CD4-positive, alpha-beta memory T cell (primary cell): Measurements from ENCODE around the gene ZFPM1. TPM values are rescaled to one million over a fixed set of nuclear protein-coding genes. Genes with fewer than 3 reads are reported as not detected.
A peak's percentile ranks its signal among the peaks of the same experiment; 100 is the strongest.

Source experiments
- CTCF ChIA-PET: fragments of 350-600 bp; sonication (Branson Sonifier 250); formaldehyde crosslinking; loops from one replicate; lab custom pipeline; 2021; ENCODE audit warnings: inconsistent platforms; ENCODE audit not compliant: partially characterized antibody; lab: Charles Lee
- POLR2A ChIA-PET: fragments of 350-600 bp; sonication (Branson Sonifier 250); formaldehyde crosslinking; loops from one replicate; lab custom pipeline; 2021; ENCODE audit not compliant: partially characterized antibody; lab: Charles Lee
- DNase-seq, 5 donors: peaks; one replicate each; pipeline versions ENCODE4 v3.0.0 to v3.0.0-alpha.2; 2020 to 2022; ENCODE audit warnings: mixed read lengths in 1 of 5
- H3K27ac ChIP-seq: one replicate; pipeline ENCODE4 v1.7.0; 2013; ENCODE audit warnings: low read depth, low read length
- H3K27me3 ChIP-seq: 2 replicates; pipeline ENCODE4 v1.7.0; 2013; ENCODE audit warnings: mild to moderate bottlenecking, low read length, moderate library complexity; ENCODE audit not compliant: insufficient read depth
- H3K36me3 ChIP-seq: 2 replicates; pipeline ENCODE4 v1.7.0; 2013; ENCODE audit warnings: mild to moderate bottlenecking, low read length, moderate library complexity; ENCODE audit not compliant: insufficient read depth
- H3K4me1 ChIP-seq: 2 replicates; pipeline ENCODE4 v1.7.0; 2013; ENCODE audit warnings: mild to moderate bottlenecking, low read length, moderate library complexity; ENCODE audit not compliant: insufficient read depth
- H3K4me3 ChIP-seq, 2 donors: one replicate each; pipeline ENCODE4 v1.7.0; 2013; ENCODE audit warnings: low read length in 2 of 2, mild to moderate bottlenecking in 1 of 2
- H3K9me3 ChIP-seq, 2 donors: one replicate each; pipeline ENCODE4 v1.7.0; 2013; ENCODE audit warnings: low read length in 2 of 2, control low read depth in 1 of 2; ENCODE audit not compliant: control insufficient read depth in 1 of 2
- H3K27ac Mint-ChIP-seq, 7 donors: one replicate each; pipeline ENCODE4 v1.8.0; 2020 to 2021; ENCODE audit warnings: mixed read lengths in 7 of 7, mild to moderate bottlenecking in 6 of 7, inconsistent platforms in 3 of 7, moderate library complexity in 3 of 7
- H3K27me3 Mint-ChIP-seq, 2 donors: one replicate each; pipeline ENCODE4 v1.8.0; 2020 to 2021; ENCODE audit warnings: mixed read lengths in 2 of 2
- H3K36me3 Mint-ChIP-seq, 2 donors: one replicate each; pipeline ENCODE4 v1.8.0; 2020 to 2021; ENCODE audit warnings: mixed read lengths in 2 of 2, inconsistent platforms in 1 of 2, mild to moderate bottlenecking in 1 of 2
- H3K4me1 Mint-ChIP-seq, 4 donors: one replicate each; pipeline ENCODE4 v1.8.0; 2020 to 2021; ENCODE audit warnings: mixed read lengths in 4 of 4, mild to moderate bottlenecking in 1 of 4
- H3K4me3 Mint-ChIP-seq, 8 donors: one replicate each; pipeline ENCODE4 v1.8.0; 2020 to 2021; ENCODE audit warnings: mixed read lengths in 8 of 8, mild to moderate bottlenecking in 7 of 8, moderate library complexity in 6 of 8, inconsistent platforms in 3 of 8
- H3K9me3 Mint-ChIP-seq, 8 donors: one replicate each; pipeline ENCODE4 v1.8.0; 2020 to 2021; ENCODE audit warnings: mixed read lengths in 8 of 8, mild to moderate bottlenecking in 5 of 8, inconsistent platforms in 3 of 8, moderate library complexity in 1 of 8
- intact Hi-C: fragments of 100-400 bp; cut with micrococcal nuclease; formaldehyde crosslinking; loops from one replicate; pipeline ENCODE4 v1.15.1; 2023
- polyA plus RNA-seq, 2 donors: library from polyadenylated mRNA; unstranded; fragments of 300-500 nt; fragmentation: Illumina TruSeq; gene quantifications; one replicate each; pipeline ENCODE4 v1.2.3, GENCODE V29; 2021
- total RNA-seq, 2 experiments: library from RNA; stranded (reverse); gene quantifications; one replicate each; pipeline ENCODE4 v1.2.3, GENCODE V29; 2021

Gene ZFPM1
- total and polyA plus RNA-seq, 4 experiments from 2014 or later = 0.07 to 20.5 (median 9.7) TPM

DNA sequence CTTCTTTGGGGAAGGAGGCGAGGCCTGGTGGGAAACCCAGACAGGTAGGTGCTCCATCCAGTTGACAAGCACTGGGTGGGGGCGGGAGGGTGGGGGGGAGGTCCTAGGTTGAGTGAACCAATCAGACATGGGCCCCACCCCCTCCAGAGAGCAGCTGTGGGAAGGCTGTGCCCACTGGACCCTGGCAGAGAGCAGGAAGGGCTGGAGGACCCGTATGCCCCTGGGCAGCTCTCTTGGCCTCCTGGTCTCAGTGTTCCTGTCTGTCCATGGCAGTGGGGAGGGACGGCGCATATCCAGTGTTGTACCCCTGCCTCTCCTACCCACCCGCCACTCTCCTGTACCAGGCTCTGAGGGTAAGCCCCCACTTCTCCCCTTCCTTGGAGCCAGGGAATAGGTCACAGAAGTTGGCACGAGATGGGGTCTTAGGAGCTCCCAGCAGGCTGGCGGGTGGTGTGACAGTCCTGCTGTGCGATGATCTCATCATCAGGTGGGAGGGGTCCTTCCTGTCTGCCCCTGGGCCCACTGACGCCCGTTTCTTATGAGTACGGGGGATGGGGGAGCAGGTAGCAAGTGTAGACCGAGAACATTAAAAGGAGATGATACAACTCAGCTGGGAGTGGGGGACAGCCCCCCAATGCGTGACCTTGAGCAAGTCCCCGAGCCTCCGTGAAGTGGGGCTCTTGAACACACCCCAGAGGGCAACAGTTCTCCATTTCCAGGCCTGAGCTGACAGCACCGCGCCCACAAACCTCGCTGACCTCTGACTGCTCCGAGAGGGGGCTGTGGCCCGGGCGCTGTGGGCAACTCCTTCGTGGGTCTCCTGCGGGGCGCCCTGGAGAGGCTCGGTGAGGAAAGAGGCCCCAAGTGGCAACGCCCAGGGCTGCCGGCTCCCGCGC, 1.2 kb upstream of the ZFPM1 start:
- Mint-ChIP-seq H3K4me1 (peaks cover 9 to 36% (median 17%) of the 10 kb centered on the region in 4 donors), H3K27ac (peak overlapping the region; percentile 35 to 96 (median 92)), H3K9me3 (peaks cover 0 to 1% (median 0%) of the 10 kb centered on the region in 8 donors), H3K4me3 (peak overlapping the region; percentile 83 to 91 (median 86)), H3K27me3 (no peaks in the 10 kb centered on the region), H3K36me3 (peaks cover 0 to 19% of the 10 kb centered on the region in 2 donors)
- H3K36me3 ChIP-seq = no peaks in the 10 kb centered on the region
- peak overlapping the region in 1 of 2 donors; percentile 57 for H3K4me3 ChIP-seq
- no peaks in the 10 kb centered on the region for H3K27me3 ChIP-seq
- POLR2A ChIA-PET = interaction anchor here (1.0 to 2.6 kb wide), 6 partner anchors 18 to 118 kb away, joined by 4 to 16 read pairs (median 6); partner anchors contain the start of gene ZC3H18
- H3K27ac ChIP-seq = peak overlapping the region; percentile 40
- H3K9me3 ChIP-seq = no peaks in the 10 kb centered on the region
- peak in 1 of 5 donors; percentile 66 for DNase-seq
- peaks cover 20% of the 10 kb centered on the region for H3K4me1 ChIP-seq
- intact Hi-C loops = loop anchor here (1.0 to 5.0 kb wide), 2 partner anchors 118 to 1060 kb away; partner anchors contain the start of genes MAP1LC3B and ZC3H18
- CTCF ChIA-PET = interaction anchor here (1.1 to 1.5 kb wide), 2 partner anchors 21 to 118 kb away, joined by 3 to 5 read pairs; partner anchors contain the start of gene ZC3H18

DNA sequence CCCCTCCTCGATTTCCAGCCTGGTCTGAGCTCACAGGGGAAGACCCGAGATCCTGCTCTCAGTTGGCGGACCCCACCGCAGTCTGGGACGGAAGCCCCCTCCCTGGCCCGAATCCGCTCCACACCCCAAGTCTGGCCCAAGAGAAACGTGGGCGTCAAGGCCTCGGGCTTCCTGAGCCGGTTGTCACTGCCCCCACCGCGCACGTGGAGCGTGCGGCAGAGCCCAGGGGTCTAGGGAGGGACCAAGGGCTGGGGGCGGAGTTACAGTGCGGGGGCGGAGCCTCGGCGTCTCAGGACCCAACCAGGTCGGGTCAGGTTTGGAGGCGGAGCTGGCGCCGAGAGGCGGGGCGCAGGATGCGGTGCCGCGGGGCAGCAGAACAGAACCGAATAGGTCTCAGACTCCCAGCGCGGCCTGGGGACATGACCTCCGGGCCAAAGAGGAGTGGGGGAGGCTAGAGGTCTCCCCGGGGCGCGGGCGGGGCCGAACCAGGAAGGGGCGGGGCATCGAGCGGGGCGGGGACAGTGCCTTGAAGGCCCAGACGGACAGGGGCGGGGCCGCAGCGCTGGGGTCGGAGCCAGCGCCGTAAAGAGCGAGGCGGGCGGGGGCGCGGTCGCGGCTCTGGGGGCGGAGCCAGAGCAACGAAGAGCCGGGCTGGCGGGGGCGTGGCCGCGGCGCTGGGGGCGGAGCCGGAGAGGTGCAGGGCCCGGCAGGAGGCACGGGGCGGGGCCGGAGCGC, 431 bp upstream of the ZFPM1 start:
- Mint-ChIP-seq H3K4me1 (peaks cover 11 to 44% (median 24%) of the 10 kb centered on the region in 4 donors), H3K36me3 (peaks cover 0 to 19% of the 10 kb centered on the region in 2 donors), H3K27ac (peak overlapping the region; percentile 75 to 96 (median 92)), H3K9me3 (peaks cover 0 to 1% (median 0%) of the 10 kb centered on the region in 8 donors), H3K27me3 (no peaks in the 10 kb centered on the region), H3K4me3 (peak overlapping the region; percentile 83 to 91 (median 86))
- peaks cover 28% of the 10 kb centered on the region for H3K4me1 ChIP-seq
- H3K4me3 ChIP-seq = peak overlapping the region in 1 of 2 donors; percentile 57
- no peaks in the 10 kb centered on the region for H3K36me3 ChIP-seq
- no peaks in the 10 kb centered on the region for H3K9me3 ChIP-seq
- CTCF ChIA-PET = interaction anchor here (1.1 to 1.5 kb wide), 2 partner anchors 22 to 117 kb away, joined by 3 to 5 read pairs; partner anchors contain the start of gene ZC3H18
- POLR2A ChIA-PET = interaction anchor here (1.0 to 2.6 kb wide), 6 partner anchors 17 to 118 kb away, joined by 4 to 16 read pairs (median 6); partner anchors contain the start of gene ZC3H18
- peak; percentile 96 to 100 (median 97) for DNase-seq
- intact Hi-C loops = loop anchor here (1.0 to 5.0 kb wide), 2 partner anchors 118 to 1060 kb away; partner anchors contain the start of genes MAP1LC3B and ZC3H18
- no peaks in the 10 kb centered on the region for H3K27me3 ChIP-seq
- H3K27ac ChIP-seq = peak overlapping the region; percentile 40

GRCh38 chr16:88453611-88454522, 787 bp downstream of the ZFPM1 start:
- ChIA-PET CTCF (interaction anchor here (1.2 kb wide), 1 partner anchor 39 kb away, joined by 4 read pairs; no protein-coding TSS in a partner anchor), POLR2A (interaction anchor here (0.8 to 2.6 kb wide), 15 partner anchors 11 to 358 kb away, joined by 3 to 16 read pairs (median 5); partner anchors contain the start of genes APRT and ZC3H18)
- Mint-ChIP-seq H3K4me3 (peak overlapping the region; percentile 93 to 99 (median 96)), H3K9me3 (peaks cover 0 to 1% (median 0%) of the 10 kb centered on the region in 8 donors), H3K27ac (peak overlapping the region in 5 of 7 donors; percentile 57 to 100 (median 97)), H3K36me3 (peaks cover 0 to 19% of the 10 kb centered on the region in 2 donors), H3K4me1 (peaks cover 11 to 51% (median 29%) of the 10 kb centered on the region in 4 donors), H3K27me3 (no peaks in the 10 kb centered on the region)
- intact Hi-C loops = loop anchor here (5.0 kb wide), 1 partner anchor 1062 kb away; the partner anchor contains the start of gene MAP1LC3B
- peak overlapping the region; percentile 74 for H3K27ac ChIP-seq
- H3K9me3 ChIP-seq = no peaks in the 10 kb centered on the region
- peak overlapping the region; percentile 82 to 84 for H3K4me3 ChIP-seq
- no peaks in the 10 kb centered on the region for H3K27me3 ChIP-seq
- peaks cover 40% of the 10 kb centered on the region for H3K4me1 ChIP-seq
- H3K36me3 ChIP-seq = no peaks in the 10 kb centered on the region
- DNase-seq = peak in 1 of 5 donors; percentile 63

DNA sequence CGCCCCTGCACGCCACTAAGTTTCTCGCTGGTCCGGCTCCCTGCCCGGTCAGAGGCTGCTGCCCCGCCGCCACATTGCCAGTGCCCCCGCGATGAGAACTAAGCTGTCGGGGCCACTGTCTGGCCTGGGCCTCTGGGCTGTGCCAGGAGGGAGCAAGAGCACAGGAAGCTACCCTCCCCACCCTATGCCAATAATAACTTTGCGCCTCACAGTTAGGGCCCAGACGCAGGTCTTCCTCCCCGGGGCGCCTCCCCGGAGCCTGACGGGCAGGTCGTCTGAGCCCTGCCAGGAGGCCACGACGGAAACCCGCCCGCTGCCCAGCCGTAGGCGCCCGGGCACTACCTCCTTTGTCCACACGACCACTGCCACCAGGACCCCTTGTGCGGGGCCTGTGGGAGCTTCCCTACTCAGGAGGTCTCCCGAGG, 1.5 kb downstream of the ZFPM1 start:
- CTCF ChIA-PET = interaction anchor here (1.1 to 1.7 kb wide), 3 partner anchors 10 to 39 kb away, joined by 3 to 5 read pairs (median 4); no protein-coding TSS in a partner anchor
- H3K27ac Mint-ChIP-seq = peak overlapping the region; percentile 74 to 100 (median 94)

DNA sequence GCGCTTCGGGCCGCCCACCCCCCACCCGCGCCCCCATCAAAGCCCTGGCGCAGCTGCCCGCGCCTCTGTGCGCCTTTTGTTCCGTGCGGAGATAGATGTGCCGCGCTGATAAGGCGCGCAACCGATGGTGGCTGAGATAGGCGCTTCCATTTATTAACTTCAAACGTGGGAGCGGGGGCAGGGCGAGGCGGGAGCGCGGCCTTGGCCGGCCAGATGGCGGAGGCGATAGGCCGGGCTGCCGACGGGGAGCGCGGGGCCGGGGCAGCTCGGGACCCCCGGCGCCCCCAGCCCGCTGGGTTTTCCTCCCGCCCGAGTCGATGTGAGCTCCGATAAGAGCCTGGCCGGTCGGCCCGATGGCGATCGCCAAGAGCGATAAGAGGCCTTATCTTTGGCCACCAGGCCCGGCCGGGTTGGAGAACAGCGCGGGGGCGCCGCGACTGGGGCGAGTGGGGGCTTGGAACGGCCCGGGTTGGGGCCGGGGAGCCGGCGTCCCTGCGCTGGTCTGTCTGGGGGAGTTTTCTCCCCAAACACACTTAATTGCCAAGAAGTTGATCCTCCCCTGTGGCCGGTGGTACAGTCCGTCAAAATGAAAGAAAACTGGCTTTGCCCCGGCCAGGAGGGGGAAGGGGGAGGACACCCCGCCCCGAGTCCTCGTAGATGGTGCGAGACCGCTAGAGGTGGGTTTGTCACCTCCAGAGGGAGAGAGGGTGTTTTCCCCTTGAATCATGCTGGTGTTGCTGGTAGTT, 2.7 kb downstream of the ZFPM1 start:
- H3K4me3 ChIP-seq = peak overlapping the region; percentile 36 to 69
- H3K27me3 ChIP-seq = no peaks in the 10 kb centered on the region
- Mint-ChIP-seq H3K36me3 (peaks cover 0 to 19% of the 10 kb centered on the region in 2 donors), H3K4me1 (peaks cover 17 to 66% (median 39%) of the 10 kb centered on the region in 4 donors), H3K9me3 (no peaks in the 10 kb centered on the region), H3K27me3 (no peaks in the 10 kb centered on the region), H3K4me3 (peak overlapping the region; percentile 82 to 93 (median 88)), H3K27ac (peak overlapping the region; percentile 88 to 98 (median 95))
- peaks cover 55% of the 10 kb centered on the region for H3K4me1 ChIP-seq
- no peaks in the 10 kb centered on the region for H3K36me3 ChIP-seq
- peak; percentile 66 to 94 (median 74) for DNase-seq
- ChIA-PET POLR2A (interaction anchor here (1.2 to 2.6 kb wide), 7 partner anchors 9 to 164 kb away, joined by 5 to 16 read pairs (median 10); no protein-coding TSS in a partner anchor), CTCF (interaction anchor here (1.1 to 1.7 kb wide), 2 partner anchors 9 to 11 kb away, joined by 3 to 5 read pairs; no protein-coding TSS in a partner anchor)
- H3K27ac ChIP-seq = peak overlapping the region; percentile 80
- no peaks in the 10 kb centered on the region for H3K9me3 ChIP-seq
- intact Hi-C loops = loop anchor here (1.0 to 5.0 kb wide), 6 partner anchors 12 to 402 kb away; partner anchors contain the start of genes GALNS and TRAPPC2L

More for the DNA sequence above, 1.5 kb downstream of the ZFPM1 start:
- intact Hi-C loops = loop anchor here (5.0 kb wide), 1 partner anchor 1062 kb away; the partner anchor contains the start of gene MAP1LC3B
- peak overlapping the region; percentile 74 for H3K27ac ChIP-seq
- peak overlapping the region; percentile 82 to 84 for H3K4me3 ChIP-seq
- POLR2A ChIA-PET = interaction anchor here (0.8 to 2.6 kb wide), 13 partner anchors 10 to 357 kb away, joined by 3 to 16 read pairs (median 5); partner anchors contain the start of genes APRT and ZC3H18
- Mint-ChIP-seq H3K4me3 (peak overlapping the region; percentile 93 to 99 (median 96)), H3K36me3 (peaks cover 0 to 19% of the 10 kb centered on the region in 2 donors), H3K4me1 (peaks cover 13 to 57% (median 34%) of the 10 kb centered on the region in 4 donors), H3K27me3 (no peaks in the 10 kb centered on the region), H3K9me3 (no peaks in the 10 kb centered on the region)
- no peaks in the 10 kb centered on the region for H3K9me3 ChIP-seq
- no peaks in the 10 kb centered on the region for H3K27me3 ChIP-seq
- DNase-seq = peak in 4 of 5 donors; percentile 54 to 66 (median 55)
- peaks cover 47% of the 10 kb centered on the region for H3K4me1 ChIP-seq
- no peaks in the 10 kb centered on the region for H3K36me3 ChIP-seq
